HPDE6-E6E7 (cell line): ENCODE results near the gene ZNF441.
"Not testable (repeated sequence)": the region's sequence is repeated elsewhere in the genome, so short reads cannot be mapped to it uniquely, and the experiment has no call there.

ENCODE experiments used
- DNase-seq: peaks from one replicate; pipeline ENCODE4 v3.0.0; 2011; ENCODE audit warnings: missing footprints; ENCODE audit errors: extremely low spot score

ZNF441 gene

DNA sequence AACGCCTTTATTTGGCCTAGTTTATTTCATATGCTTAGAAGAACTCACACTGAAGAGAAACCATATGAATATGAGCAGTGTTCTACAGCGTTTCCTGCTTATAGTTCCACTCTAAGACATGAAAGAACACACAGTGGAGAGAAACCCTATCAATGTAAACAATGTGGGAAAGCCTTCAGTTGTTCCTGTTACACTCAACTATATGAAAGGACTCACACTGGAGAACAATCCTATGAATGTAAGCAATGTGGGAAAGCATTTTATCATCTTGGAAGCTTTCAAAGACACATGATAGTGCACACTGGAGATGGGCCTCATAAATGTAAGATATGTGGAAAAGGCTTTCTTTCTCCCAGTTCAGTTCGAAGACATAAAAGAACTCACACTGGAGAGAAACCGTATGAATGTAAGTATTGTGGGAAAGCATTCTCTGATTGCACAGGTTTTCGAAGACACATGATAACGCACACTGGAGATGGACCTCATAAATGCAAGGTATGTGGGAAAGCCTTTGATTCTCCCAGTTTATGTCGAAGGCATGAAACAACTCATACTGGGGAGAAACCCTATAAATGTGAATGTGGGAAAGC, 13.7 kb downstream of the ZNF441 start:
- DNase-seq = no peak

DNA sequence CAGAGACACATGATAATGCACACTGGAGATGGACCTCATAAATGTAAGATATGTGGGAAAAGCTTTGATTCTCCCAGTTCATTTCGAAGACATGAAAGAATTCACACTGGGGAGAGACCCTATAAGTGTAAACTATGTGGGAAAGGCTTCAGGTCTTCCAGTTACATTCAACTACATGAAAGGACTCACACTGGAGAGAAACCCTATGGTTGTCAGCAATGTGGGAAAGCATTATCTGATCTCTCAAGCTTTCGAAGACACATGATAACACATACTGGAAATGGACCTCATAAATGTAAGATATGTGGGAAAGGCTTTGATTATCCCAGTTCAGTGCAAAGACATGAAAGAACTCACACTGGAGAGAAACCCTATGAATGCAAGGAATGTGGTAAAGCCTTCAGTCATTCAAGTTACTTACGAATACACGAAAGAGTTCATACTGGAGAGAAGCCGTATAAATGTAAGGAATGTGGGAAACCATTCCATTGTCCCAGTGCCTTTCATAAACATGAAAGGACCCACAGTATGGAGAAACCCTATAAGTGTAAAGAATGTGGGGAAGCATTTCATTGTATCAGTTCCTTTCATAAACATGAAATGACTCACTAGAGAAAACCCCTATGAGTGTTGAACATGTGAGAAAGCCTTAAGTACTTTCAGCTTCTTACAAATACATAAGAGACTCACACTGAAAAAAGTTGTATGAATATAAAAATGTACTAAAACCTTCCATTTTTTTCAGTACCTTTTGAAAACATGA, 14.7 kb downstream of the ZNF441 start:
- no peak for DNase-seq

DNA sequence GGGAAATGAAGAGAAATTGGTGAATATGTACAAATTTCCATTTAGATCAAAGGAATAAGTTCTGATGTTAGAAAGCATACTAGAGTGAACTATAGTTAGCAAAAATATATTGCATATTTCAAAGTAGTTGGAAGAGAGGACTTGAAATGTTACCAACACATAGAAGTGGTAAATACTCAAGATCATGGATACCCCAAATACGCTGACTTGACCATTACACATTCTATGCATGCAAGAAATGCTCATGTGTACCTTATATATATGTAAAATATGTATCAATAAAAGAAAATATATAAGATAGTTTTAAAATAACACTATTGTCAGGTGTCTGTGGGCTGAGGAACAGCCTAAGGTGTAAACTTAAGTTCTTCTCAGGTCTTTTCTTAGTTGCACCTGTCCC, 17.0 kb downstream of the ZNF441 start:
- no peak for DNase-seq

DNA sequence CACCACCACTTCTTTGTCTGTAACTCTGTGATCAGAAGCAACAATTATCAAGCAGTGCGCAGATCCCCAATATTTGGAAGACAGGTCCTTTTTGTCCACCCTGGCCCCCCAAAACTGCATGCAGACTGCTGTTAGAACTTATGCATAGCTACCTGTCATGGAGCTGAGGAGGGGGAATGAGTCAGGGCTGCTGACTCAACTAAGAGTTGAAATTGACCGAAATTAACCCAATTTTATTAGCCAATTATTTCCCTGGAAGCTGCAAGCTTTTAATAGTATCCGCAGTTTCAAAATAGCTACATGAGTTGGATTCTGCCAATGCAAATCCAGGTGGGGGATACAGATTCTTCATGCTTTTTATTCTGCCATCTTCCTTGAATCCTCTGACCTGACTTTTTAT, 17.6 kb downstream of the ZNF441 start:
- no peak for DNase-seq

DNA sequence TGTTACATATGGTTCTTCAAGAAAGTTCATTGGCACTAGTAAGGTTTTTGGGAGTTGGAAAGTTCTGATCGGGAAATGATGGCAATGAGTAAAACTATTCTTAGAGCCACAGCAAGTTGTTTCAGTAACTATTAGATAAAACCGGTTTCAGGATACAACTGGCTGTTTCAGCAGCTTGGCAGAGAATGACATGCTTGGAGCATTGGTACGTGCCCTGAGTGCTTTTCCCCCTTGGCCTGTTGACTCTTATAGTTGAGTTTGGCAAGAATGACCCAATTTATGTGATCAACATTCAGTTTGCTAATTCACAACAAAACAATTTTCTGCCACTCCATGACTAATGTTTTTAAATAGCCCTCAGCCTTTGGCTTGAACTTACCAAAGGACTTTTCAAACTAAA, 20.7 kb downstream of the ZNF441 start:
- no peak for DNase-seq

DNA sequence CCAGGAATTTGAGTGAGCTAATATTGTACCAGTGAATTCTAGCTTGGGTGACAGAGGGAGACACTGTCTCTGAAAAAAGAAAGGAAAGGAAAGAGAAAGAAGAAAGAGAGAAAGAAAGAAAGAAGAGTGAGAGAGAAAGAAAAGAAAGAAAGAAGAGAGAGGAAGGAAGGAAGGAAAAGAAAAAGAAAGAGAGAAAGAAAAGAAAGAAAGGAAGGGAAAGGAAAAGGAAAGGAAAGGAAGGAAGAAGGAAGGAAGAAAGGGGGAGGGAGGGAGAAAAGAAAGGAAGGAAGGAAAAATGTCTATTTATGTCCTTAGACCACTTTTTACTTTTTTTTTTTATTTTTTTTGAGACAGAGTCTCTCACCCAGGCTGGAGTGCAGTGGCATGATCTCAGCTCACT, 26.1 kb downstream of the ZNF441 start:
- no peak for DNase-seq

DNA sequence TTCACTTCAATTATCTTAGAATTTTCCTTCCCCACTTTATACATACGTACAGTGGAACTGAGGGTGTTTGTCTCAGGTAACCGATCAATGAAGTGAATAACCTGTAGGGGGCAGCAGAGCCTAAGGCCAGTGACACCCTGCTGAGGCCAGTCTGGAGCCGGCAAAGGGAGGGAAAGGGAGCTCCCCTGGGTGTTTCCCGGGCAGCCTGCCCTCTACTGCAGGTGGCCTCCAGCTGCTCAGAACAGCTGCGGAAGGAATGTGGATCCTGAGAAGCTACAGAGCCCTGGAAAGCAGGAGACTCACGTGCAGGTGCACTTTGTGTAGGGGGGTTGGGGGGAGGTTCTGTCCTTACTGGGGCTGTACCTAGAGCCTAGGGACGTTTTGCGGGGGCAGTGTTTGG, 30.7 kb downstream of the ZNF441 start:
- peak; percentile 87 for DNase-seq

DNA sequence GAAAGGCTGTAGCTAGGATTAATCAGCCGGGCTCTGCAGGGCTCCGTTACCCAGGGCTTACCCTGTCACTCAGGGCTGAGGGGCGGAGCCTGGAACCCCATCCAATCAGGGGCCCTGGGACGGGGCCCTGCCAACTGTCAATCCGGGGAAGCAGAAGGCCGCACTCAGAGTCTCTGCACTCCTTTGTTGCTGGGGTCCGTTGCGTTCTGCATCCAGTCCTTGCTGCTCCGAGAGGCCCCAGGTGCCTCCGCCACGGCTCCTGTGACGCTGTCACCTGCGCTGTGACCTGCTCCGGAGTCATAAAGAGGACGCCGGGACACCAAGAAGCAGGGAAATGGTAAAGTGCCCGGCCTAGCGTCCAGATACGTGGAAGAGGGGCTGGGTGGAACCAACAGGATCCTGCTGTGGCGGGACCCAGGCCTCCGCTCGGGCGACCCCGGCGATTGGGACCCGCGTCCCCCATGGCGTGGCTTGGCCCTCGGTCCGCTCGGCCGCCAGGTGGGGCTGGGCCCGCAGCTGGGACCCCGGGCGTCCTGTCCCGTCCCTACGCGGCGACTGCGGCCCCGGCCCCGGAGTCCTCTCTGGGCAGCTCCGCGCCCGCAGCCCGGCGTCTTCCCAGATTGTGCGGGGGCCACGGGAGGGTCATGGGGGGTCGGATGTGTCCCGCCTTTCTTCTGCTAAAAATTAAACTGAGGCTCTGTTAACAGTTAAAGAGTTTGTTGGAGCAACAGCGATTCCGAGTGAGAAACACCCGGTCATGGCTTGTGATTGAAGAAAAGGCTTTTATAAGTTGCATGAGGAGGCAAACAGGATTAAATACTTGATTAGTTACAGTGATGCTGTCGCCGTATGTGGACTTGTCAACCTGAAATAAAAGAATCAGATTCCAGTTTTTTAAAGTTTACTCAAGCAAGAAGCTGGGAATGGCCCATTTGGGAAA, 31.9 kb downstream of the ZNF441 start, which contains the start of gene ZNF491:
TSS of gene ZNF491 (plus strand) at position 133 of the 940 bp plus-strand sequence. CDS start 7,431 bp downstream, outside the sequence.
- peak; percentile 99 for DNase-seq

DNA sequence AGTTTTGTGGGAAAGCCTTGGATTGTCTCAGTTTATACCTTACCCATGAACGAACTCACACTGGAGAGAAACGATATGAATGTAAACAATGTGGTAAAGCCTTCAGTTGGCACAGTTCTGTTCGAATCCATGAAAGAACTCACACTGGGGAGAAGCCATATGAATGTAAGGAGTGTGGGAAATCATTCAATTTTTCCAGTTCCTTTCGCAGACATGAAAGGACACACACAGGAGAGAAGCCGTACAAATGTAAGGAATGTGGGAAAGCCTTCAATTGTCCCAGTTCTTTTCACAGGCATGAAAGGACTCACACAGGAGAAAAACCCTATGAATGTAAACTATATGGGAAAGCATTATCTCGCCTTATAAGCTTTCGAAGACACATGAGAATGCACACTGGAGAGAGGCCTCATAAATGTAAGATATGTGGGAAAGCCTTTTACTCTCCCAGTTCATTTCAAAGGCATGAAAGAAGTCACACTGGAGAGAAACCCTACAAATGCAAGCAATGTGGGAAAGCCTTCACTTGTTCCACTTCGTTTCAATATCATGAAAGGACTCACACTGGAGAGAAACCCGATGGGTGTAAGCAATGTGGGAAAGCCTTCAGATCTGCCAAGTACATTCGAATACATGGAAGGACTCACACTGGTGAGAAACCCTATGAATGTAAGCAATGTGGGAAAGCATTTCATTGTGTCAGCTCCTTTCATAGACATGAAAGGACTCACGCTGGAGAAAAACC, 39.7 kb downstream of the ZNF441 start:
- no peak for DNase-seq

DNA sequence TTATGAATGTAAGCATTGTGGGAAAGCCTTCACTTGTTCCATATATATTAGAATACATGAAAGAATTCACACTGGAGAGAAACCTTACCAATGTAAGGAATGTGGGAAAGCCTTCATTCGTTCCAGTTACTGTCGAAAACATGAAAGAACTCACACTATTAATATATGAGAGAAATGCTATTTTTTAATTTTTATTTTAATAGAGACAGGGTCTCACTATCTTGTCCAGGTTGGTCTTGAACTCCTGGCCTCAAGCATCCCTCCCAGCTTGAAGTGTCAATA, 40.2 kb downstream of the ZNF441 start:
- DNase-seq = no peak

DNA sequence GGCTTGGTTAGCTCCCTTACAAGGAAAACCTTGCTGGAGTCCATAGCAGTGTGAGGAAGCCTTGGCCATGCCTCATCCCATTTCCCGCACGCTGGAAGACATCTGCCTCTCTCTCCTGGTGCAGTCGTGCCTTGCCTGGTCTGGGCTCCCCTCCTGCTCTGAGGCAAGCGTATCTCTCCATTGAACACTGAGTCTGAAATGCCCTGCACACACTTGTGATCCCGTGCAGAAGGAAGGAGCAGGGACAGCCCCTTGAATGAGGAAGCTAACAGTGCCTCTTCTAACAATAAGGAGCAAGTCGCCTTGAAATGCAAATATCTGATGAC, 46.9 kb downstream of the ZNF441 start:
- no peak for DNase-seq

DNA sequence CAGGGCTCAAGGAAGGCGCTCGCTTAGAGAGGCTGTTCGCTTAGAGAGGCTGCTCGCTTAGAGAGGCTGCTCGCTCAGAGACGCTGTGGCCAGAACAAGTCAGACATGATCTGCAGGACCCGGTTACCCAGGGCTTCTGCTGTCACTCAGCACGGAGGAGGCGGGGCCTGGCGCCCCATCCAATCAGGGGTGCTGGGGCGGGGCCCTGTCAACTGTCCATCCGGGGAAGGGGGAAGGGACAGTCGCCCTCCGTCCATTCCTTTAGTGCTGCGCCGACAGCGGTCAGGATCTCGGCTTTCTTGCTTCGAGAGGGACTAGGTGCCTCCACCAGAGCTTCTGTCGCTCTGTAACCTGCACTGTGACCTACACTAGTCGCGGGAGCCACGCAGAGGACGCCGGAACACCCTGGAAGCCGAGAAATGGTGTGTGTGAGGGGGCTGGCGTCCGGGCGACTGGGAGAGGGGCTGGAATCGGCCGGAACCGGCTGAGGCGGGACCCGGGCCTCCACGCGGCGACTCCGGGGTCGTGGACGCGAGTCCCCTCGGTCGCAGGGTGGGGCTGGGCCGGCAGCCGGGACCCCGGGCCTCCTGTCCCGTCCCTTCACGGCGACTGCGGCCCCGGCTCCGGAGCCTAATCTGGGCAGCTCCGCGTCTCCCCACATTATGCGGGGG, 47.4 kb downstream of the ZNF441 start, which contains the start of gene ZNF440:
TSS of gene ZNF440 (plus strand) at position 245 of the 671 bp plus-strand sequence. CDS start at position 420, 175 bp downstream.
- DNase-seq = peak; percentile 96

DNA sequence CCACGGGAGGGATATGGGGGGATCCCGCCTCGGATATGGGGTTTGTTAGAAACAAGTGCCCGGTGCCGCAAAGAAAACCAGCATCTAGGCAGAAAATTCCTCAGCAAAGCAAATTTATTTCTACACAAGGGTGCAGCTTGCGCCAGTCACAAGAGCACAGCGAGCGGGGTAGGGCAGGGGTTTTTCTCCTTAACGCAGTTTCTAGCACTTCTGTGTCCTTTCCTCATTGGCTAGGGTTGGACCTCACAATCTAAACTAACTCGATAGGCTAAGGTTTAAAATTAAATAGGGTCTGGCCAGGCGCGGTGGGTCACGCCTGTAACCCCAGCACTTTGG, 47.9 kb downstream of the ZNF441 start:
- peak; percentile 15 for DNase-seq

DNA sequence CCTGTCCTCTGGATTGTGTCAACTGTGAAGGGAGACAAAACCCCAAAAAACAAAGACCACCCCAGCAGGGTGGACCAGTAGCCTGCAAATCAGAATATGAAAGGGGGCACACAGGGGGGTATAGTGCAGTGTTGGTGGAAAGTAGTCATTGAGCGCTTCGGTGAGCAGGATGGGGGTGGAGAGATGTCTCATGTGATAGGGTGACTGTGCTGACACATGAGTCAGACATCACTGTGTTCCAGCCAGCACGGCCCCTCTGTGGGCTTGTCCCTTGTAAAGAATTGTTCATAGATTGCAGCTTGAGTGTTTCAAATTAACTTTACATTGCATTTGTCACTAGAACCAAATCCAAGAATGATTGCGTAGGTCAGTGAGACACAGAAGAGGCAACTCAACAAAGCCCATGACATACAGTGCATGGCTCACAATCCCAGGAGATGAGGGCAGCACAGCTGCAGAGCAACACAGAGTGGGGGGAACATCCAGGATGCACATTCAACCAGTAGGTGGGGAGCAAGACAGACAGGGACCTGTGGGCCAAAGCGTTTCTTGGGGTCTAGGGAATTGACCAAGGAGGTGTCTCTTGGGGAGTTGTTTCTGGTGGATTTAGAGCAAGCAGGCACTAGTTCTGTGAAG, 54.8 kb downstream of the ZNF441 start:
- DNase-seq = no peak

DNA sequence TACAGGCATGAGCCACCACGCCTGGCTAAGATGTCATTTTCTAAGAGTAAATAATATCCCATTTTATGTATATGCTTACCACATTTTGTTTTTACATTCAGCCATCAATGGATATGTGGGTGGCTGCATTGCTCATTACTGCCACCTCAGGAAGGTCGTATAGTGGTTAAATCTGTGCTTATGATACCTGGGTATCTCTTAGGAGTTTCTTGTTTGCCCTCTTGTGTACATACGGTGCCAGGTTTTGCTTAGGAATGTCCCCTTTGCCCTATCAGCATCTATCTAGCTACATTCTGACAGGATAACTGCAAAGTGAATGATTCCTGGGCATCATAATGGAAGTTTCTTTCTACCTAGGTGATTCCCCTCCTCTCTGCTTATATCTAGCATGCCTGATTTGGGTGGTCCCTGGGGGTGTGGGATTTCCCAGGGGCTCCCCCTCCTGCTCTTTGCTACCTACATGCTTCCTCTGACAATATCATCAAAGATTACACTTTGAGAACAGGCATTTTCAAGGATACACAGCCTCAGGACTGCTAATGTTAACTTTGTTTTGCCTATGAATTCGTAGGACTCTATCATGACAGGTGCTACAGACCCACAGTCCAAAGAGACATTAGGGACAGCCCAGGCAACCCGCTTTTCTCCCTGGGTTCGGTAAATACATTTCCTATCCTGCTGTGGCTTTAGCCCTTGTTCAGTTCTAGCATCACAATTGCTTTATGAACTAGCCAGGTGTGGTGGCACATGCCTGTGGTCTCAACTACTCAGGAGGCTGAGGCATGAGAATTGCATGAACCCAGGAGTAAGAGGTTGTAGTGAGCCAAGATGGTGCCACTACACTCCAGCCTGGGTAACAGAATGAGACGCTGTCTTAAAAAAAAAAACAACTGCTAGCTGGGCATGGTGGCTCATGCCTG, 62.4 kb downstream of the ZNF441 start:
- DNase-seq = not testable (repeated sequence)

DNA sequence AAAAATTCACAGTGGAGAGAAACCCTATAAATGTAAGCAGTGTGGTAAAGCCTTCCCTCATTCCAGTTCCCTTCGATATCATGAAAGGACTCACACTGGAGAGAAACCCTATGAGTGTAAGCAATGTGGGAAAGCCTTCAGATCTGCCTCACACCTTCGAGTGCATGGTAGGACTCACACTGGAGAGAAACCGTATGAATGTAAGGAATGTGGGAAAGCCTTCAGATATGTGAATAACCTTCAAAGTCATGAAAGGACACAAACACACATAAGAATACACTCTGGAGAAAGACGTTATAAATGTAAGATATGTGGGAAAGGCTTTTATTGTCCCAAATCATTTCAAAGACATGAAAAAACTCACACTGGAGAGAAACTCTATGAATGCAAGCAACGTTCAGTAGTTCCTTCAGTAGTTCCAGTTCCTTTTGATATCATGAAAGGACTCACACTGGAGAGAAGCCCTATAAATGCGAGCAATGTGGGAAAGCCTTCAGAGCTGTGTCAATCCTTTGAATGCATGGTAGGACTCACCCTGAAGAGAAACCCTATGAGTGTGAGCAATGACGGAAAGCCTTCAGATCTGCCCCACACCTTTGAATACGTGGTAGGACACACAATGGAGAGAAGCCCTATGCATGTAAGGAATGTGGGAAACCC, 65.6 kb downstream of the ZNF441 start:
- DNase-seq = no peak

DNA sequence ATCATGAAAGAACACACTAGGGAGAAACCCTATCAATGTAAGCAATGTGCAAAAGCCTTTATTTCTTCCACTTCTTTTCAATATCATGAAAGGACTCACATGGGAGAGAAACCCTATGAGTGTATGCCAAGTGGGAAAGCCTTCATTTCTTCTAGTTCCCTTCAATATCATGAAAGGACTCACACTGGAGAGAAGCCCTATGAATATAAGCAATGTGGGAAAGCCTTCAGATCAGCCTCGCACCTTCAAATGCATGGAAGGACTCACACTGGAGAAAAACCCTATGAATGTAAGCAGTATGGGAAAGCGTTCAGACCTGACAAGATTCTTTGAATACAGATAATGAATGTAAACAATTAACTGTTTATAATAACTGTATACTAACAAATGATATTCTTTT, 66.7 kb downstream of the ZNF441 start:
- DNase-seq = no peak
